Activated CD4-positive, CD25-positive, alpha-beta regulatory T cell treated with anti-CD3 and anti-CD28 coated beads, Interleukin-2, amount 50 U/mL, for 24 hours (primary cell): ENCODE results near the gene MAPRE2.

Experiments used
- ATAC-seq, 2 donors: fragments of 150-1000 bp; cut with Tn5 transposase; one replicate each; pipeline ENCODE4 v1.10.0; 2021; ENCODE audit warnings: mild to moderate bottlenecking in 1 of 2, moderate library complexity in 1 of 2

Gene MAPRE2

GRCh38 chr18:35063875-35064690 lies 22.9 kb downstream of the MAPRE2 start:
- no peak for ATAC-seq

- no peak for ATAC-seq
Observed at GRCh38 chr18:35067454-35067853, 26.2 kb downstream of the MAPRE2 start.

GRCh38 chr18:35071819-35072247 lies 30.6 kb downstream of the MAPRE2 start:
- ATAC-seq: peak; percentile 56 to 58

DNA sequence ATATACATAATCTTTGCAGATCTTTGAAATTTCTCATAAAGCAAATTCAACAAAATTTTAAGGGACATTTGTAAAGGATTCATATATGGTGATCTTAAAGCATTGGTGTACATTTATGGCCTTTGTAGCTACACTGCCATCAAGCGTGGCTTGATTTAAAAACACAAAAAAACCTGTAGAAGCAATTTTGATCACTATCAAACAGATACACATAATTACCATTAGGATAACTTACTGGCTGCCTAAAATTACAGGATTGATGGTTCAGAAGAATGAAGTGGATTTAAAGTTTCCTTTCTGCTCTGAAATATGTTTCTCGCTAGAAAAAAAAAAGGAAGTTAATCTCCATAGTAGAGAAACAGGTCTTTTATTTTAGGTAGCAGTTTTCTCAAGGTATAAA lies 31.4 kb downstream of the MAPRE2 start:
- ATAC-seq: no peak

- no peak for ATAC-seq
Observed at GRCh38 chr18:35073186-35074105, 32.2 kb downstream of the MAPRE2 start.

DNA sequence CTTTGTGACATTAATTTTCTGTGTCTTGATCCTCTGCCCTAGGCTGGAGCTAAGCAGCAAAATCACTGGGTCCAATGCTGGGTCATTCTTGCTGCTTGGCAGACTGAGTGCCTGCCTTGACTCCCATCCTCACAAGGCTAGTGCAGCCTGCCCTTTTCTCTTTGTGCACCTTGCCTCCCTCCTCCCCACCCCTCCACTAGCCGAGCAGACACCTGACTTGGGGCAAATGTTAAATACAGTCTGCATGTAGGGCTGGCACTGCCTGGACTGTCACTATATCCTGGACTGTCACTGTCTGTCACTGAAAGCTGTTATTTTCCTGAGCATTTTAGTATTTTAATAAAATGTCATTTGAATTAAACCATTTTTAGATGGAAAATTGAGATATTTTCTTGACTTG lies 33.4 kb downstream of the MAPRE2 start:
- no peak for ATAC-seq

GRCh38 chr18:35075132-35075531 lies 33.9 kb downstream of the MAPRE2 start:
- no peak for ATAC-seq

- no peak for ATAC-seq
Observed at GRCh38 chr18:35076135-35076924, 35.1 kb downstream of the MAPRE2 start.

DNA sequence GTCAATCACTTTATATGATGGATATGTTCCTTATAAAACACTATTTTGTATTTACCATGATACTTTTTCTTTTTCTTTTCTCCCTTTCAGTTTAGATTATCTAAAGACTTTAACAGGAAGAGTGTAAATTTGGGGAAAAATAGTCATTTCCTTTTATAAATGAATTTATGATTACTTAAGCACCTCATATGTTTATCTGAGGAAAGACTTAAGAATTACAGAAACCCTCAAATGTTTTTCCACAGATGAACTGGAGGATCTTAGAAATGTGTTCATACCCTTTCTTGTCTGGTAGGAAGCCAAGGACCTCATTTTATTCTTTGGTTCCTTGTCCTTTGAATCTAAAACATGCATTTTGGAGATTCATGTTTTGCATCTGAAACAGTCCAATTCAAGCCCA lies 36.7 kb downstream of the MAPRE2 start:
- ATAC-seq: no peak

DNA sequence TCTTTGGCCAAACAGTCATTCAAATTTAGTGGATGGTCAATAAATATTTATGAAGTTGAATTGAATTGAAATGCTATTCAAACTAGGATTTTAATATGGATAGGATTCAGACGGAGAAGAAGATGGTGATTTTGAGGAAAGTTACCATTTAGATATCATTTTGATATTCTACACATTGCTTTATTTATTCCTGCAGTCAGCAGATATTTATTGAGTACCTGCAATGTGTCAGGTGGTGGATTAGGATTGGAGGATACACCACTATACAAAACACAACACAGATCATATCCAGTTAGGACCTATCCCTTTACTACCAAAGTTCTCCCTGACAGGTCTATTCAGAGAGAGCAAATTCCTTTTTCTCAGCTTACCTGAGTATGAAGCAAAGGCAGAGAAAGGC lies 38.8 kb downstream of the MAPRE2 start:
- no peak for ATAC-seq

DNA sequence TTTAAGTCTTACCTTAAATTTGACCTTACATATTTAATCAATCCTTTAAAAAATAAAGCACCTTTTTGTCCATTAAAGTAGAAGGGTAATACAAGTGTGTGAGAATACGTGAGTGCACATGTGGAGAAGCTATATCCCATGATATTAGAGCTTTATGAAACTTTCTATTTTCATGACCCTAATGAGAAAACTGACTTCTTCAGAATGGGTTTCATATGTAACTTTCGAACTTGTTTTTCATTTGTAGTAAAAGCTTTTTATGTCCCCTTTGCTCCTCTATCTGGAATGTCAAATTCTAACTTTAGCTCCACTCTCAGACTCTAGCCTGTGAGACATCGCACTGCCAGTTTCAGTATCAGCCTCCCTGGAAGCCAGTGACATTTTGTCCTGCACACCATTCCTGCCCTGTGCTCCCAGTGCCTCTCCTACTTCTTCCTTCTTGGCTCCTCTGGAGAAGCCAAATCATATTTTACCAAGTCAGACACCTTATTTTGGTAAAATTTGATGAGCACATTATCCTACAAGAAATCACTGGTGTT lies 42.0 kb downstream of the MAPRE2 start:
- ATAC-seq: no peak

DNA sequence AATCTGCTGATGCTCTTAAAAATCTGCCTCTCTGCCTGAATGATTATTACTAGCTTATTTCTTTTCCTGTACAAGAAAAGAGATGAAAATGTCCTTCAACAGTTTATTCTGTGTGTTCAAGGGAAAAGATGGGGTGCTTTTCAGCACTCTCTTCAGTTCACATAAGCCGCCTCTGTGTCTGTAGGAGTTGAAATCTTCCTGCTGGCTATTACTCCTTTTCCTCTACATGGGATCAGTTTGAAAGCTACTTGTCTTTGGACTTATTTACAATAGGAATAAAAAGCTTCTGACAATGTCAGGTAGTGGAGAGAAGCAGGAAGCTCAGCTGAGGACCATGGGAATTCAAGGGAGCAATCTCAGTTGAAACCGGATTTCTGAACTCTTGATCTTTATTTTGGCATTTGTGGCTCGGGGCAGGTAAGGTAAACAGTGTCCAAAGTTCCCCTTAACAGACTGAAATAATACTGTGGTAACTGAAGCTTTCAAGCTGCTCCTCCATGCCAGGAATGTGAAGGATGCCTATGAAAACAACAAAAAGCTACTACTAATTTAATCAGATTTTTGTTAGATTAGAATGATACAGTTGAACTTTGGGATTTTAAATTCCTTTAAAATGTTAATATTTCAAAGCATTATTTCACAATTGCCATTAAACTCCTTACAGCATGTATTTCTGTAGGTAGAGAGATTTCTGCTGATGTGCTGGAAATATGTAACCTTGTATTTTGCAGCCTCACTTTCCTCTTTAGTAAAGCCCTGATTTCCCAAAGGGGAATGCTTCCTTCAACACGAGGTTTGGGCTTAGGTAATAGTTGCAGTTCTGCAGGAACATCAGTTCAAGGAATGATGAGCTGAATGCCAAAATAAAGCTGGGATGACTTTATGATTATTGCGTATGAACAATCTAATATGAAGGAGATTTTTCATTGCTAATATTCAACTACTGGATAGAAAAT lies 43.6 kb downstream of the MAPRE2 start:
- no peak for ATAC-seq

GRCh38 chr18:35085450-35086380 lies 44.5 kb downstream of the MAPRE2 start:
- no peak for ATAC-seq

DNA sequence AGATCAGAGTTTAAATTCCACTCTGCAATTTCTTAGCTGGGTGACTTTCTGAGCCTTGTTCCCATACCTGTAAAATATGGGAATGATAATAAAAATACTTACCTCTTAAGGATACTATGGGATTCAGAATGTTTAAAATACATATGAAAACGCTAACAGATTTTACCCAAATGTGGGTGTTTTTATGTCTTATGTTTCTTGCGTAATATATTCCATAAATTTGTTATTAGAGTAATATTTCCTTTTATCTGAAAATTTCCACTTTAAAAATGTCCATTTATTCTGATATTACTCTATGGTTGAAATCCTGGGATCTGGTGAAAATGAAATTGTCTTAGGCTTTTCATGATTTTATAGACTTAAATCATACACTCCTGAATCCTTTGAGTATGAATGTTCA lies 45.5 kb downstream of the MAPRE2 start:
- no peak for ATAC-seq

DNA sequence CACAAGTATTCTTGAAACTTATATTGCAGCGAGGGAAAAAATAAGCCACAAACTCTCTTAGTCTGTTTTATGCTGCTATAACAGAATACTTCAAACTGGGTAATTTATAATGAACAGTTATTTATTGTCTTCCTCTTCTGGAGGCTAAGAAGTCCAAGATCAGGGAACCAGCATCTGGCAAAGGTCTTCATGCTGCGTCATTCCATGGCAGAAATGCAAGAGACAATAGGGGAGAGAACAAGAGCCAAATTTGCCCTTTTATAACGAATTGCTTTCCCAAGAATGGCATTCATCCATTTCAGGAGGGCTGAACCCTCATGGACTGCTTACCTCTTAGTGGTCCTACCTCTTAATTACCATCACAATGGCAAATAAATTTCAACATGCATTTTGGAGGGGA lies 46.5 kb downstream of the MAPRE2 start:
- no peak for ATAC-seq

- no peak for ATAC-seq
Observed at GRCh38 chr18:35088921-35089320, 47.7 kb downstream of the MAPRE2 start.

DNA sequence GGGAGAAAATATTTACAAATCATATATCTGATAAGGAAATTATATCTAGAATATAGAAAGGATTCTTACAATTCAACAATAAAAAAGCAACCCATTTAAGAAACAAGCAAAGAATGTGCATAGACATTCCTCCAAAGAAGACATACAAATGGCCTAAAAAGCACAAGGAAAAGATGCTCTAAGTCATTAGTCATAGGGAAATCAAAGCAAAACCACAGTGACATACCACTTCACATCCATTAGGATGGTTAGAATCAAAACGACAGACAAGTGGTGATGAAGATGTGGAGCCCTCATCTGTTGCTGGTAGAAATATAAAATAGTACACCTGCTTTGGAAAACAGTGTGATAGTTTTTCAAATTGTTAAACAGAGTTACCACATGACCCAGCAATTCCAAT lies 48.2 kb downstream of the MAPRE2 start:
- ATAC-seq: no peak

- ATAC-seq: no peak
Observed at GRCh38 chr18:35089891-35090550, 48.8 kb downstream of the MAPRE2 start.

GRCh38 chr18:35091841-35092240 lies 50.6 kb downstream of the MAPRE2 start:
- no peak for ATAC-seq
